GM23338 (cell line): ENCODE measurements around the gene NMRK2. TPM values are rescaled to one million over a fixed set of nuclear protein-coding genes. Genes with fewer than 3 reads are reported as not detected.

Source experiments
- ATAC-seq: fragments of 200-7000 bp; cut with Tn5 transposase; 3 replicates; pipeline ENCODE4 v1.9.1; 2020
- DNase-seq: peaks from one replicate; pipeline ENCODE4 v3.0.0-alpha.2; 2015; ENCODE audit warnings: low spot score
- H2AFZ ChIP-seq: fragments of 200-600 bp; sonication (generic); 2 replicates; pipeline ENCODE4 v1.8.0; 2016; ENCODE audit warnings: antibody characterized with exemption, mild to moderate bottlenecking, moderate library complexity
- H3F3A ChIP-seq: fragments of 200-600 bp; sonication (generic); replicated peaks from 2 replicates; pipeline ENCODE4 v1.8.0; 2017; ENCODE audit warnings: antibody characterized with exemption, mixed run types, low read depth
- H3K27ac ChIP-seq: fragments of 200-600 bp; sonication (generic); 2 replicates; pipeline ENCODE4 v1.6.1; 2016; ENCODE audit warnings: low read depth
- H3K27me3 ChIP-seq: fragments of 200-600 bp; sonication (generic); 2 replicates; pipeline ENCODE4 v1.8.0; 2016; ENCODE audit warnings: mild to moderate bottlenecking, mixed run types, moderate library complexity; ENCODE audit not compliant: insufficient read depth
- H3K36me3 ChIP-seq: fragments of 200-600 bp; sonication (generic); 2 replicates; pipeline ENCODE4 v1.8.0; 2016; ENCODE audit warnings: mild to moderate bottlenecking; ENCODE audit not compliant: insufficient read depth
- H3K4me1 ChIP-seq: fragments of 200-600 bp; sonication (generic); 2 replicates; pipeline ENCODE4 v1.8.0; 2016; ENCODE audit warnings: mild to moderate bottlenecking, moderate library complexity; ENCODE audit not compliant: insufficient read depth
- H3K4me2 ChIP-seq: fragments of 200-600 bp; sonication (generic); 2 replicates; pipeline ENCODE4 v1.7.1; 2017; ENCODE audit warnings: mixed run types
- H3K4me3 ChIP-seq: fragments of 200-600 bp; sonication (generic); 2 replicates; pipeline ENCODE4 v1.6.1; 2016; ENCODE audit warnings: mixed run types
- H3K79me2 ChIP-seq: fragments of 200-600 bp; sonication (generic); replicated peaks from 2 replicates; pipeline ENCODE4 v1.8.0; 2017; ENCODE audit warnings: mild to moderate bottlenecking; ENCODE audit not compliant: insufficient read depth
- H3K9me2 ChIP-seq: fragments of 200-600 bp; sonication (generic); 2 replicates; pipeline ENCODE4 v1.8.0; 2017; ENCODE audit not compliant: insufficient read depth
- H4K20me1 ChIP-seq: fragments of 200-600 bp; sonication (generic); replicated peaks from 2 replicates; pipeline ENCODE4 v1.8.0; 2017; ENCODE audit warnings: mild to moderate bottlenecking; ENCODE audit not compliant: insufficient read depth
- H3K27ac Mint-ChIP-seq: 2 replicates; pipeline ENCODE4 v1.8.0; 2020; ENCODE audit warnings: inconsistent platforms, mild to moderate bottlenecking, moderate library complexity, mixed read lengths
- H3K27me3 Mint-ChIP-seq: 3 replicates; pipeline ENCODE4 v1.8.0; 2022; ENCODE audit warnings: low read depth, mild to moderate bottlenecking, moderate library complexity, mixed read lengths, inconsistent platforms; ENCODE audit not compliant: insufficient read depth, poor library complexity
- H3K36me3 Mint-ChIP-seq: 3 replicates; pipeline ENCODE4 v1.8.0; 2021; ENCODE audit warnings: low read depth, mild to moderate bottlenecking, inconsistent platforms, moderate library complexity, mixed read lengths
- H3K4me1 Mint-ChIP-seq: 3 replicates; pipeline ENCODE4 v1.8.0; 2020; ENCODE audit warnings: mild to moderate bottlenecking, inconsistent platforms, mixed read lengths
- H3K4me3 Mint-ChIP-seq: 3 replicates; pipeline ENCODE4 v1.8.0; 2021; ENCODE audit warnings: moderate library complexity, mild to moderate bottlenecking, inconsistent platforms, mixed read lengths
- H3K9me3 Mint-ChIP-seq: 3 replicates; pipeline ENCODE4 v1.8.0; 2020; ENCODE audit warnings: moderate library complexity, mild to moderate bottlenecking, inconsistent platforms, mixed read lengths
- CREB1 ChIP-seq: fragments of 250-450 bp; sonication (Bioruptor Pico); IDR thresholded peaks from 2 replicates; pipeline ENCODE4 v1.5.0; 2020; ENCODE audit warnings: low read depth, mild to moderate bottlenecking, moderate library complexity
- EZH2 ChIP-seq: fragments of 200-600 bp; sonication (generic); IDR thresholded peaks from one replicate; pipeline ENCODE4 v1.8.0; 2017; ENCODE audit warnings: antibody characterized with exemption, mild to moderate bottlenecking, low read depth; ENCODE audit not compliant: unreplicated experiment
- EZH2phosphoT487 ChIP-seq: fragments of 200-600 bp; sonication (generic); IDR thresholded peaks from one replicate; pipeline ENCODE4 v1.8.1; 2018; ENCODE audit warnings: antibody characterized with exemption; ENCODE audit not compliant: unreplicated experiment
- NANOG ChIP-seq: IDR thresholded peaks from 2 replicates; pipeline ENCODE4 v1.6.1; 2016; ENCODE audit warnings: antibody characterized with exemption, borderline replicate concordance
- POLR2AphosphoS5 ChIP-seq: IDR thresholded peaks from 2 replicates; pipeline ENCODE4 v1.6.1; 2016; ENCODE audit warnings: antibody characterized with exemption, low read depth
- STAT1 ChIP-seq: IDR thresholded peaks from one replicate; pipeline ENCODE4 v1.6.1; 2016; ENCODE audit warnings: antibody characterized with exemption; ENCODE audit not compliant: unreplicated experiment
- ZNF114 ChIP-seq: fragments of 250-450 bp; sonication (Bioruptor Pico); IDR thresholded peaks from 2 replicates; pipeline ENCODE4 v1.5.0; 2020; ENCODE audit warnings: mild to moderate bottlenecking, moderate library complexity
- ZNF331 ChIP-seq: fragments of 250-450 bp; sonication (Bioruptor Pico); IDR thresholded peaks from 2 replicates; pipeline ENCODE4 v1.5.0; 2020; ENCODE audit warnings: low read depth, mild to moderate bottlenecking, moderate library complexity
- polyA plus RNA-seq: library from polyadenylated mRNA; unstranded; fragments of >200 nt; fragmentation: Nextera tagmentation; extraction: Ambion mirVana; gene quantifications from 2 replicates; pipeline ENCODE4 v1.2.1, GENCODE V29; 2016
- total RNA-seq: library from RNA; depleted of rRNA; stranded (reverse); fragments of >200 nt; shearing (Covaris generic); gene quantifications from 2 replicates; pipeline ENCODE4 v1.2.3, GENCODE V29; 2014
- TF ChIP-seq, protein P1 (sequence below): IDR thresholded peaks from one replicate; pipeline ENCODE4 v1.6.1; 2018; ENCODE audit warnings: antibody characterized with exemption; ENCODE audit not compliant: unreplicated experiment
- TF ChIP-seq, protein P2 (sequence below): fragments of 250-450 bp; sonication (Bioruptor Pico); IDR thresholded peaks from 2 replicates; pipeline ENCODE4 v1.5.0; 2020; ENCODE audit warnings: mild to moderate bottlenecking, moderate library complexity
- TF ChIP-seq, protein P3 (sequence below), 2 experiments: fragments of 200-600 bp in 1 of 2; sonication (generic) in 1 of 2; conservative IDR thresholded peaks; 2 replicates each; pipeline versions ENCODE4 v1.5.1 to v1.6.1; 2016 to 2017; ENCODE audit warnings: antibody characterized with exemption in 2 of 2, low read depth in 2 of 2, mild to moderate bottlenecking in 2 of 2, moderate library complexity in 1 of 2
- TF ChIP-seq, protein P4 (sequence below): IDR thresholded peaks from 2 replicates; pipeline ENCODE4 v1.6.1; 2016; ENCODE audit warnings: antibody characterized with exemption

NMRK2 gene
- total and polyA plus RNA-seq, 2 experiments from 2014 or later = 55.9 to 65.3 TPM

DNA sequence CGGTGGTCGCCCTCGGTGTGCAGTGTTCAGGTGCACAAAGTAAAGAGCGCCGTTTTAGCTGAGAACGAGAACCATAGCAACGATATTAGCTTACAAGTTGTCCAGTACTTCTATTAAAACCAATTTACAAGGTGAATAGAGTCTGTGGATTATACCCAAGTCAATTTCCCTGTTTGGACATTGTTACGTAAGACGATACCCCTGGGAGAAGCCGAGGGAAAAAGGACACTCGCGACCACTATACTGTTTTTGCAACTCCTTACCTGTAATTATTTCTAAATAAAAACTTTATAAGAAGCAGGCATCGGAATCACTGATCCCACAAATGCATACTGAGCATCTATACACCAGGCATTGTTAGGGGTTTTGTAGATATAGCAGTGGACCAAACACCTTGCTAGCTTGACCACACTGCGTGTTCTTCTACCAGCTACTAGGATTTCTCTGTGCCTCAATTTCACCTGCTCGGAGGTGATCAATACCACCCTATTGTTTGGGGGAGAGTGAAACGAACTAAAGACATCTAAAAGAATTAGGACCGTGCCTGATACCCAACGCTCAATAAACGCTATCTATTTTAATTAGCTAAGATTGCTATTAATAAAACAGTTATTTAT, 52.9 kb downstream of the NMRK2 start:
- peaks cover 37% of the 10 kb centered on the region for H3K36me3 ChIP-seq
- peaks cover 19% of the 10 kb centered on the region for H3K9me3 Mint-ChIP-seq
- H2AFZ ChIP-seq = peak overlapping the region; percentile 63; the same call in 1 of the 2 replicates
- TF ChIP-seq ZNF331 (CRISPR knock-in tag) (no peak), POLR2AphosphoS5 (no peak), STAT1 (no peak), EZH2phosphoT487 (no peak), CREB1 (CRISPR knock-in tag) (no peak), NANOG (no peak), ZNF114 (CRISPR knock-in tag) (no peak), EZH2 (no peak)
- TF ChIP-seq, protein P1, sequence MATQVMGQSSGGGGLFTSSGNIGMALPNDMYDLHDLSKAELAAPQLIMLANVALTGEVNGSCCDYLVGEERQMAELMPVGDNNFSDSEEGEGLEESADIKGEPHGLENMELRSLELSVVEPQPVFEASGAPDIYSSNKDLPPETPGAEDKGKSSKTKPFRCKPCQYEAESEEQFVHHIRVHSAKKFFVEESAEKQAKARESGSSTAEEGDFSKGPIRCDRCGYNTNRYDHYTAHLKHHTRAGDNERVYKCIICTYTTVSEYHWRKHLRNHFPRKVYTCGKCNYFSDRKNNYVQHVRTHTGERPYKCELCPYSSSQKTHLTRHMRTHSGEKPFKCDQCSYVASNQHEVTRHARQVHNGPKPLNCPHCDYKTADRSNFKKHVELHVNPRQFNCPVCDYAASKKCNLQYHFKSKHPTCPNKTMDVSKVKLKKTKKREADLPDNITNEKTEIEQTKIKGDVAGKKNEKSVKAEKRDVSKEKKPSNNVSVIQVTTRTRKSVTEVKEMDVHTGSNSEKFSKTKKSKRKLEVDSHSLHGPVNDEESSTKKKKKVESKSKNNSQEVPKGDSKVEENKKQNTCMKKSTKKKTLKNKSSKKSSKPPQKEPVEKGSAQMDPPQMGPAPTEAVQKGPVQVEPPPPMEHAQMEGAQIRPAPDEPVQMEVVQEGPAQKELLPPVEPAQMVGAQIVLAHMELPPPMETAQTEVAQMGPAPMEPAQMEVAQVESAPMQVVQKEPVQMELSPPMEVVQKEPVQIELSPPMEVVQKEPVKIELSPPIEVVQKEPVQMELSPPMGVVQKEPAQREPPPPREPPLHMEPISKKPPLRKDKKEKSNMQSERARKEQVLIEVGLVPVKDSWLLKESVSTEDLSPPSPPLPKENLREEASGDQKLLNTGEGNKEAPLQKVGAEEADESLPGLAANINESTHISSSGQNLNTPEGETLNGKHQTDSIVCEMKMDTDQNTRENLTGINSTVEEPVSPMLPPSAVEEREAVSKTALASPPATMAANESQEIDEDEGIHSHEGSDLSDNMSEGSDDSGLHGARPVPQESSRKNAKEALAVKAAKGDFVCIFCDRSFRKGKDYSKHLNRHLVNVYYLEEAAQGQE = no peak
- TF ChIP-seq, protein P2, sequence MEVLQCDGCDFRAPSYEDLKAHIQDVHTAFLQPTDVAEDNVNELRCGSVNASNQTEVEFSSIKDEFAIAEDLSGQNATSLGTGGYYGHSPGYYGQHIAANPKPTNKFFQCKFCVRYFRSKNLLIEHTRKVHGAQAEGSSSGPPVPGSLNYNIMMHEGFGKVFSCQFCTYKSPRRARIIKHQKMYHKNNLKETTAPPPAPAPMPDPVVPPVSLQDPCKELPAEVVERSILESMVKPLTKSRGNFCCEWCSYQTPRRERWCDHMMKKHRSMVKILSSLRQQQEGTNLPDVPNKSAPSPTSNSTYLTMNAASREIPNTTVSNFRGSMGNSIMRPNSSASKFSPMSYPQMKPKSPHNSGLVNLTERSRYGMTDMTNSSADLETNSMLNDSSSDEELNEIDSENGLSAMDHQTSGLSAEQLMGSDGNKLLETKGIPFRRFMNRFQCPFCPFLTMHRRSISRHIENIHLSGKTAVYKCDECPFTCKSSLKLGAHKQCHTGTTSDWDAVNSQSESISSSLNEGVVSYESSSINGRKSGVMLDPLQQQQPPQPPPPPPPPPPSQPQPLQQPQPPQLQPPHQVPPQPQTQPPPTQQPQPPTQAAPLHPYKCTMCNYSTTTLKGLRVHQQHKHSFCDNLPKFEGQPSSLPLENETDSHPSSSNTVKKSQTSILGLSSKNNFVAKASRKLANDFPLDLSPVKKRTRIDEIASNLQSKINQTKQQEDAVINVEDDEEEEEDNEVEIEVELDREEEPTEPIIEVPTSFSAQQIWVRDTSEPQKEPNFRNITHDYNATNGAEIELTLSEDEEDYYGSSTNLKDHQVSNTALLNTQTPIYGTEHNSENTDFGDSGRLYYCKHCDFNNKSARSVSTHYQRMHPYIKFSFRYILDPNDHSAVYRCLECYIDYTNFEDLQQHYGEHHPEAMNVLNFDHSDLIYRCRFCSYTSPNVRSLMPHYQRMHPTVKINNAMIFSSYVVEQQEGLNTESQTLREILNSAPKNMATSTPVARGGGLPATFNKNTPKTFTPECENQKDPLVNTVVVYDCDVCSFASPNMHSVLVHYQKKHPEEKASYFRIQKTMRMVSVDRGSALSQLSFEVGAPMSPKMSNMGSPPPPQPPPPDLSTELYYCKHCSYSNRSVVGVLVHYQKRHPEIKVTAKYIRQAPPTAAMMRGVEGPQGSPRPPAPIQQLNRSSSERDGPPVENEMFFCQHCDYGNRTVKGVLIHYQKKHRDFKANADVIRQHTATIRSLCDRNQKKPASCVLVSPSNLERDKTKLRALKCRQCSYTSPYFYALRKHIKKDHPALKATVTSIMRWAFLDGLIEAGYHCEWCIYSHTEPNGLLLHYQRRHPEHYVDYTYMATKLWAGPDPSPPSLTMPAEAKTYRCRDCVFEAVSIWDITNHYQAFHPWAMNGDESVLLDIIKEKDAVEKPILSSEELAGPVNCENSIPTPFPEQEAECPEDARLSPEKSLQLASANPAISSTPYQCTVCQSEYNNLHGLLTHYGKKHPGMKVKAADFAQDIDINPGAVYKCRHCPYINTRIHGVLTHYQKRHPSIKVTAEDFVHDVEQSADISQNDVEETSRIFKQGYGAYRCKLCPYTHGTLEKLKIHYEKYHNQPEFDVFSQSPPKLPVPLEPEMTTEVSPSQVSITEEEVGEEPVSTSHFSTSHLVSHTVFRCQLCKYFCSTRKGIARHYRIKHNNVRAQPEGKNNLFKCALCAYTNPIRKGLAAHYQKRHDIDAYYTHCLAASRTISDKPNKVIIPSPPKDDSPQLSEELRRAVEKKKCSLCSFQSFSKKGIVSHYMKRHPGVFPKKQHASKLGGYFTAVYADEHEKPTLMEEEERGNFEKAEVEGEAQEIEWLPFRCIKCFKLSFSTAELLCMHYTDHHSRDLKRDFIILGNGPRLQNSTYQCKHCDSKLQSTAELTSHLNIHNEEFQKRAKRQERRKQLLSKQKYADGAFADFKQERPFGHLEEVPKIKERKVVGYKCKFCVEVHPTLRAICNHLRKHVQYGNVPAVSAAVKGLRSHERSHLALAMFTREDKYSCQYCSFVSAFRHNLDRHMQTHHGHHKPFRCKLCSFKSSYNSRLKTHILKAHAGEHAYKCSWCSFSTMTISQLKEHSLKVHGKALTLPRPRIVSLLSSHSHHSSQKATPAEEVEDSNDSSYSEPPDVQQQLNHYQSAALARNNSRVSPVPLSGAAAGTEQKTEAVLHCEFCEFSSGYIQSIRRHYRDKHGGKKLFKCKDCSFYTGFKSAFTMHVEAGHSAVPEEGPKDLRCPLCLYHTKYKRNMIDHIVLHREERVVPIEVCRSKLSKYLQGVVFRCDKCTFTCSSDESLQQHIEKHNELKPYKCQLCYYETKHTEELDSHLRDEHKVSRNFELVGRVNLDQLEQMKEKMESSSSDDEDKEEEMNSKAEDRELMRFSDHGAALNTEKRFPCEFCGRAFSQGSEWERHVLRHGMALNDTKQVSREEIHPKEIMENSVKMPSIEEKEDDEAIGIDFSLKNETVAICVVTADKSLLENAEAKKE = no peak
- TF ChIP-seq, protein P3, sequence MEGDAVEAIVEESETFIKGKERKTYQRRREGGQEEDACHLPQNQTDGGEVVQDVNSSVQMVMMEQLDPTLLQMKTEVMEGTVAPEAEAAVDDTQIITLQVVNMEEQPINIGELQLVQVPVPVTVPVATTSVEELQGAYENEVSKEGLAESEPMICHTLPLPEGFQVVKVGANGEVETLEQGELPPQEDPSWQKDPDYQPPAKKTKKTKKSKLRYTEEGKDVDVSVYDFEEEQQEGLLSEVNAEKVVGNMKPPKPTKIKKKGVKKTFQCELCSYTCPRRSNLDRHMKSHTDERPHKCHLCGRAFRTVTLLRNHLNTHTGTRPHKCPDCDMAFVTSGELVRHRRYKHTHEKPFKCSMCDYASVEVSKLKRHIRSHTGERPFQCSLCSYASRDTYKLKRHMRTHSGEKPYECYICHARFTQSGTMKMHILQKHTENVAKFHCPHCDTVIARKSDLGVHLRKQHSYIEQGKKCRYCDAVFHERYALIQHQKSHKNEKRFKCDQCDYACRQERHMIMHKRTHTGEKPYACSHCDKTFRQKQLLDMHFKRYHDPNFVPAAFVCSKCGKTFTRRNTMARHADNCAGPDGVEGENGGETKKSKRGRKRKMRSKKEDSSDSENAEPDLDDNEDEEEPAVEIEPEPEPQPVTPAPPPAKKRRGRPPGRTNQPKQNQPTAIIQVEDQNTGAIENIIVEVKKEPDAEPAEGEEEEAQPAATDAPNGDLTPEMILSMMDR (conservative IDR thresholded peaks at IDR 0.05; ENCODE audit: low read depth in 2 of 2) = no peak
- TF ChIP-seq, protein P4, sequence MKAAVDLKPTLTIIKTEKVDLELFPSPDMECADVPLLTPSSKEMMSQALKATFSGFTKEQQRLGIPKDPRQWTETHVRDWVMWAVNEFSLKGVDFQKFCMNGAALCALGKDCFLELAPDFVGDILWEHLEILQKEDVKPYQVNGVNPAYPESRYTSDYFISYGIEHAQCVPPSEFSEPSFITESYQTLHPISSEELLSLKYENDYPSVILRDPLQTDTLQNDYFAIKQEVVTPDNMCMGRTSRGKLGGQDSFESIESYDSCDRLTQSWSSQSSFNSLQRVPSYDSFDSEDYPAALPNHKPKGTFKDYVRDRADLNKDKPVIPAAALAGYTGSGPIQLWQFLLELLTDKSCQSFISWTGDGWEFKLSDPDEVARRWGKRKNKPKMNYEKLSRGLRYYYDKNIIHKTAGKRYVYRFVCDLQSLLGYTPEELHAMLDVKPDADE = no peak
- H3K4me2 ChIP-seq = peak overlapping the region; percentile 100
- H3K27ac Mint-ChIP-seq = no peak overlapping the region; the same call in 1 of the 2 replicates
- H3K4me1 Mint-ChIP-seq = peaks cover 40% of the 10 kb centered on the region
- H3K27me3 Mint-ChIP-seq = peaks cover 48% of the 10 kb centered on the region
- H3K27ac ChIP-seq = no peak overlapping the region
- H3K4me3 Mint-ChIP-seq = peak overlapping the region; percentile 98
- H3K27me3 ChIP-seq = peaks cover 7% of the 10 kb centered on the region; the same call in 1 of the 2 replicates
- peaks cover 46% of the 10 kb centered on the region for H3K79me2 ChIP-seq
- H4K20me1 ChIP-seq = peaks cover 41% of the 10 kb centered on the region
- no peak for ATAC-seq
- H3K4me3 ChIP-seq = peak overlapping the region; percentile 100
- no peak for DNase-seq
- H3K9me2 ChIP-seq = 0 out of 2 replicates have a peak, but pooled peaks cover 2% of the 10 kb centered on the region
- peaks cover 20% of the 10 kb centered on the region for H3K4me1 ChIP-seq
- peaks cover 45% of the 10 kb centered on the region for H3F3A ChIP-seq
- H3K36me3 Mint-ChIP-seq = peaks cover 47% of the 10 kb centered on the region
